ENCODE results near the gene GLRA3.
"Not testable (repeated sequence)": the region's sequence is repeated elsewhere in the genome, so short reads cannot be mapped to it uniquely, and the experiment has no call there.

GLRA3 gene

DNA sequence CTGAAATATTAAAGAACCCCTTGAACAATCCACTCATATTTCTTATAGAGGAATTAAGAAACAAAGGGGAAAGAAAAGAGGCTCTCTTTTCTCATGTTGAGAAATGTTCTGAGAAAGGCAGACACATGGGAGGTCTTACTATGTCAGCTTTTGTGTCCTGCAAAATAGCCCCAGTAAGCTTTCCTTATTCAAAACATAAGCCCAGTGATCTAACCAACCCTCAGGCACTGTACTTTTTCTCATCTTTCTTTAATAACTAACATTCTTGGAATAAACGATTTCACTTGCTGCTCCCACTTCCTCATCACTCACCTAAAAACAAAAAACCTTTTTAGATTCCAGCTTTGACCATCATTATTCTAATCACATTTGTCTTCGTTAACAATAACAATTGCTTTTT, 115.9 kb downstream of the GLRA3 start:
- FAIRE-seq = no peak

- FAIRE-seq = peak; percentile 48
Measured at GRCh38 chr4:174709526-174709925, 119.5 kb downstream of the GLRA3 start.

GRCh38 chr4:174708381-174708780, 120.7 kb downstream of the GLRA3 start:
- FAIRE-seq = no peak

GRCh38 chr4:174707902-174708301, 121.1 kb downstream of the GLRA3 start:
- FAIRE-seq = peak; percentile 83

- FAIRE-seq = no peak
Measured at GRCh38 chr4:174707051-174707676, 121.9 kb downstream of the GLRA3 start.

GRCh38 chr4:174702979-174703478, 126.0 kb downstream of the GLRA3 start:
- FAIRE-seq = no peak

DNA sequence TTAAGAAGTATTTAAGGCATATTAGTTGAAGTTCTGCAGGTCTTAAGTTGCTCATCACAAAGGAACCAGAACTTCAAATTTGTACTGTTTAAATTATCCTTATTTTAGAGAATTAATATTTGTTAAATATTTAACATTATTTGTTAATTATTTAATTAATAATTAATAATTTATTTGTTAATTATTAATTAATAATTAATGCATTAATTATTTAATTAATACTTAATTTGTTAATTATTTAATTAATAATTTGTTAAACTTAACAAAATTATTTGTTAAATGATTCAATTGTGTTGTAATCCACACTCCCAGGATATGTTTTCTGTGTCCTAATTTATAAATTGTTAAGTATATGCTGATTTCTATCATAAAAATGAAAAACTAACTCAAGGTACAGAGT, 129.4 kb downstream of the GLRA3 start:
- FAIRE-seq = peak; percentile 88

- FAIRE-seq = no peak
Measured at GRCh38 chr4:174697896-174698295, 131.2 kb downstream of the GLRA3 start.

DNA sequence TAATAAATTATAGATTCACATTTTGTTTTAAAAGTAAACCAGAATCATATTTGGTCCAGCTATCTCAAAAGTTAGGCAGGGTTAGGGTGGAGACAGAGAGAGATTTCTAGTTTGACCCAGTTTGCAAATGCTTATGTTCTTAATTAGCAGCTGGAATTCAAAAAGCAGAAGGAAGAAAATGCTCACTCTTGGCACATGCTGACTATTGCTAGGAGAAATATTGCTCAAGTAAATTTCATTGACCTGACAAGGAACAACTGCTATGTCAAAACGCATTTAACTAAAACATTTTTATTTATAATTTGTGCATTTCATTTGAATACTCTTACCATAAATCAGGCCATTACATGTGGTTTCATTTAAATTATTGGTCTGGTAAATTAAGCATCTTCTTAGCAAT, 131.8 kb downstream of the GLRA3 start:
- FAIRE-seq = peak; percentile 96

DNA sequence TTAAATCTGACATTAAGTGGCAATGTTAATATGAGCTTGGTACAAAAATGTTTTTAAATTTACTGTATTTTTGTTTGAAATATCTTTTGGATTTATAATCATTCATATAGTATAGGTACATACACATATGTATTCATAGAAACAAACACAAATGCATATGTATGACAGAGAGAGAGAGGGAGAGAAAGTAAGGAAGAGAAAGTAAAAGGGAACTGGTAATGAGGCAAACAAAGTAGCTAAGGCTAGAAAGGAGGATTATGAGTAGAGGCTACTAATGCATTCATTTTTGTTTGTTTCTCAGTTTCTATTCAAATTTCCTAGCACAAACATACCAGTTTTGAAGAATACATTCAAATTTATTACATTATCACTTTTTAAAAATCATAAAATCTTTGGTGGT, 132.4 kb downstream of the GLRA3 start:
- no peak for FAIRE-seq

DNA sequence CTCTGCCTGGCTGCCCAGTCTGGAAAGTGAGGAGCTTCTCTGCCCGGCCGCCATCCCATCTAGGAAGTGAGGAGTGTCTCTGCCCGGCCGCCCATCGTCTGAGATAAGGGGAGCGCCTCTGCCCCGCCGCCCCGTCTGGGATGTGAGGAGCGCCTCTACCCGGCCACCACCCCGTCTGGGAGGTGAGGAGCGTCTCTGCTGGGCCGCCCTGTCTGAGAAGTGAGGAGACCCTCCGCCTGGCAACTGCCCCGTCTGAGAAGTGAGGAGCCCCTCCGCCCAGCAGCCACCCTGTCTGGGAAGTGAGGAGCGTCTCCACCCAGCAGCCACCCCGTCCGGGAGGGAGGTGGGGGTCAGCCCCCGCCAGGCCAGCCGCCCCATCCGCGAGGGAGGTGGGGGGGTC, 137.2 kb downstream of the GLRA3 start:
- not testable (repeated sequence) for FAIRE-seq

- FAIRE-seq = no peak
Measured at GRCh38 chr4:174690665-174691064, 138.4 kb downstream of the GLRA3 start.

- no peak for FAIRE-seq
Measured at GRCh38 chr4:174689618-174690017, 139.4 kb downstream of the GLRA3 start.

- FAIRE-seq = no peak
Measured at GRCh38 chr4:174686826-174687225, 142.2 kb downstream of the GLRA3 start.

DNA sequence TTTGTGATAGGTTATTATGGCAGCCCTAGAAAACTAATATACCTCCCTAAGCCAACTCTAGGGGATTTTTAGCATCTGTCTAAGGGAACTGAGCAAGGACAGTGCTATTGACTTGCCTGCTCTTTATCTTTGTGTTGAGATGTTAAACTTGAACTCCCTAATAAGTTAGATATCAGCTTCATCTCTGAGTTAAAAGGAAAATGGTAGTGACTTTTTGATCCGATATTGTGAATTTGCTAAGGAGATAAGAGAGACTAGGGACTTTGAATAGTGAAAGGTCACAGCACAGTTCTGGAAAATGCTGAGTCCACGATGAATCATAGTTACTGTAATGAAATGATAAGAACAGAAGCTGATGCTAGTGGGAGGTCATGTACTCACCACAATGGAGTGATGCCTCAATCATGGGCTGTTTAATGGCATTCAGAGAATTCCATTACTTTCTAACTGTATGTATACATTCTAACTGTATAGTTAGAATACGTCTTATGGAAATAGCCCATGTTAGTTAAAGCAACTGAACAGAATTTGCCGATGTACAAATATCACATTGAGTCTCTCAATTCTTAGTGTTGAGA, 147.2 kb downstream of the GLRA3 start:
- FAIRE-seq = no peak

GRCh38 chr4:174674305-174674840, 154.7 kb downstream of the GLRA3 start:
- FAIRE-seq = no peak

GRCh38 chr4:174673865-174674264, 155.2 kb downstream of the GLRA3 start:
- FAIRE-seq = no peak

DNA sequence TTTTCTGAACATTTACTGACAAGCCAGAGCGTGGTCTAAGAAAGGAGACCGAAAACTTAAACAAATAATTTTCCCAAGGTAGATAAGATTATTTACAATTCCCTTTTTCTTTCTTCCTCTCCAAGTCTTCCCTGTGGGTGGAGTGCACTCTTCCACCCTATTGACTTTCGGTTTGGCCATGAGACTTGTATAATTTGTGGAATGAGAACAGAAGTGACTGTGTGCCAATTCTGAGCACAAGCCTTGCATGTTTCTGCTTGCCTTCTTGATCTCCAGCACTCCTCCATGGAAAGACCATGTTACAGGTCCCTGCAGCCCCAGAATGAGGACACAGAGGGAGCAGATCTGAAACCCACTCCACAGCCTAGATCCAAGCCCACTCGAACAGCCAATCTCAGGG, 156.8 kb downstream of the GLRA3 start:
- FAIRE-seq = no peak

DNA sequence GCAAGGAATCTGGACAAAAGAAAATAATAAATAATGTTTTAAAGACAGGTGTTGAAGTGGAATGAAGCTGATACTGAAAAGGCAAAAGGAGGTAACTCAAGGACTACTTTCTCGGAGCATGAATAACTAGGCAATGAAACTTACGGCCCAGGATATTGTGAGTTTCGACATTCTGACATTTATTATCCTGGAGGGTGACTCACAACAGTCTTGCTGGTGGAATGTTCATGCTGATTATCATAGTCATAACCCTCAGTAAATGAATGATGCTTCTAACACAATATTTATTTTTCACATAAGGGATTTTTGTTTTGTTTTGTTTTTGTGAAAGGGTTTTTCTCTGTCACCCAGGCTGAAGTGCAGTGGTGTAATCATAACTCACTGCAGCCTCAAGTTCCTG, 159.8 kb downstream of the GLRA3 start:
- no peak for FAIRE-seq

- FAIRE-seq = no peak
Measured at GRCh38 chr4:174665799-174666198, 163.2 kb downstream of the GLRA3 start.

DNA sequence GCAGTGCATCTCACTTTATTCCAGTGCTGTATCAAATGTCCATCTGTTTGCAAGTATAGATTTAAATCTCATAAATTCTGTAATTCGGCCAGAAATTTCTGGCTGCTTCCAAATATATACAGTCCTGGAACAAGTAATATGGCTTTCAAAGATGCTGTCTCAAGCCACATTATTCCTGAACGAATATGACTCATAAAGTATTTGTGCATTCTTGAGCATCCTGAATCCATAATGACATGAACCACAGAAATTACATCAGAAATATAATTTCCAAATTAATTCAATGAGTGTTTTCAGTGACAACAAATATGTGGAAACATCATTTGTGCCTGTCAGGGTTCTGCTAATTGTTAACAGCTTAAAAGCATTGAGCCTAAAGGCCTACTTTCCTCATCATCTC, 165.8 kb downstream of the GLRA3 start:
- FAIRE-seq = no peak

GRCh38 chr4:174658246-174658645, 170.8 kb downstream of the GLRA3 start:
- FAIRE-seq = no peak

DNA sequence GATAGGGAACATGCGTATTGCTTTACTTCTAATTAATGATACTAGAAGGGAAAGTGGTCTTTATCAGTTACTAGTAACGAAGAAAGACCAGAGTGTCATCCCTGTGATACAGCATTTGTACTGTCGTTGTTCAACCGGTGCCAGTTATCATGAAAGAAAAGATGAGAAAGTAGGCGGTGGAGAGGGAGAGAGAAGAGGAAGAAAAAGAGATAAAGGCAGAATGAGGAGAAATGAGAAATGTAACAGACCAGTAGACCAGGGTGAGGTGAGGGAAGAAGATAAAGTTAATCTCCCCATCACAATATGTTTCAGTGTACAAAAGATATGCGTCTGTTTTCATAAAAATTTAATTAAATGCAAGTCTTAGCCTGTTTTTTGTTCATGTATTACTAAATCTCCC, 171.6 kb downstream of the GLRA3 start:
- FAIRE-seq = no peak

- no peak for FAIRE-seq
Measured at GRCh38 chr4:174654634-174655033, 174.4 kb downstream of the GLRA3 start.

Data from endometrium (tissue), 2 donors.